A172 (cell line): ENCODE measurements around the gene LARP6. TPM values are rescaled to one million over a fixed set of nuclear protein-coding genes. Genes with fewer than 3 reads are reported as not detected.
"Not testable (repeated sequence)": the region's sequence is repeated elsewhere in the genome, so short reads cannot be mapped to it uniquely, and the experiment has no call there.

ENCODE experiments used
- DNase-seq: peaks from one replicate; pipeline ENCODE4 v3.0.0-alpha.2; 2015; ENCODE audit warnings: low spot score
- total RNA-seq: library from RNA; depleted of rRNA; stranded (reverse); fragments of >200 nt; shearing (Covaris generic); gene quantifications from 2 replicates; pipeline ENCODE4 v1.2.3, GENCODE V29; 2014

Gene LARP6
- total RNA-seq, 1 experiment from 2014 or later, result 63.4 TPM

- DNase-seq, result no peak
These were observed 5.5 kb upstream of the LARP6 start for GRCh38 chr15:70859322-70859908.

GRCh38 chr15:70858614-70859321 is 4.8 kb upstream of the LARP6 start:
- not testable (repeated sequence) for DNase-seq

- DNase-seq, result no peak
These were observed 3.8 kb upstream of the LARP6 start for GRCh38 chr15:70857562-70858285.

- DNase-seq, result peak; percentile 78
These were observed 3.1 kb upstream of the LARP6 start for GRCh38 chr15:70856884-70857561.

- DNase-seq, result no peak
These were observed 2.4 kb upstream of the LARP6 start for GRCh38 chr15:70856177-70856883.

- no peak for DNase-seq
These were observed 1.8 kb upstream of the LARP6 start for GRCh38 chr15:70855764-70856163.

GRCh38 chr15:70854666-70854976 is 664 bp upstream of the LARP6 start:
- peak; percentile 39 for DNase-seq

- DNase-seq, result peak; percentile 46
These were observed 512 bp downstream of the LARP6 start for GRCh38 chr15:70853318-70853972.

- peak; percentile 40 for DNase-seq
These were observed 1.2 kb downstream of the LARP6 start for GRCh38 chr15:70852501-70853317.

- DNase-seq, result no peak
These were observed 2.1 kb downstream of the LARP6 start for GRCh38 chr15:70851889-70852288.

GRCh38 chr15:70845602-70846360 is 8.2 kb downstream of the LARP6 start:
- DNase-seq, result no peak

- DNase-seq, result no peak
These were observed 16.5 kb downstream of the LARP6 start for GRCh38 chr15:70837476-70837875.

GRCh38 chr15:70835841-70836240 is 18.1 kb downstream of the LARP6 start:
- no peak for DNase-seq

GRCh38 chr15:70835415-70835814 is 18.5 kb downstream of the LARP6 start:
- no peak for DNase-seq

GRCh38 chr15:70834999-70835398 is 19.0 kb downstream of the LARP6 start:
- no peak for DNase-seq

- peak; percentile 78 for DNase-seq
These were observed 19.8 kb downstream of the LARP6 start for GRCh38 chr15:70833861-70834765.

- no peak for DNase-seq
These were observed 20.5 kb downstream of the LARP6 start for GRCh38 chr15:70833422-70833821.

- DNase-seq, result no peak
These were observed 21.8 kb downstream of the LARP6 start for GRCh38 chr15:70832176-70832575.
